Esophagus muscularis mucosa (tissue), 4 donors: ENCODE measurements around the gene IGFALS. TPM values are rescaled to one million over a fixed set of nuclear protein-coding genes. Genes with fewer than 3 reads are reported as not detected.

Source experiments
- DNase-seq: peaks from one replicate; pipeline ENCODE4 v3.0.0-alpha.2; 2017; ENCODE audit errors: extremely low spot score
- H3K27ac ChIP-seq, 4 donors: fragments of 200-600 bp; sonication (generic); replicated peaks in 1 of 4; 1 replicate in 3 of 4; 2 replicates in 1 of 4; pipeline ENCODE4 v1.5.1; 2016 to 2019; ENCODE audit warnings: mild to moderate bottlenecking in 1 of 4
- H3K27me3 ChIP-seq, 4 donors: fragments of 200-600 bp; sonication (generic); one replicate each; pipeline versions ENCODE4 v1.5.1 to v1.6.0; 2016 to 2019
- H3K36me3 ChIP-seq, 4 donors: fragments of 200-600 bp; sonication (generic); one replicate each; pipeline ENCODE4 v1.5.1; 2016 to 2019
- H3K4me1 ChIP-seq, 4 donors: fragments of 200-600 bp; sonication (generic); one replicate each; pipeline ENCODE4 v1.5.1; 2016 to 2019
- H3K4me3 ChIP-seq, 4 donors: fragments of 200-600 bp; sonication (generic); 1 replicate in 2 of 4; 2 replicates in 2 of 4; pipeline ENCODE4 v1.5.1; 2016 to 2019; ENCODE audit warnings: mild to moderate bottlenecking in 4 of 4, moderate library complexity in 1 of 4
- H3K9me3 ChIP-seq, 4 donors: fragments of 200-600 bp; sonication (generic); 1 replicate in 3 of 4; 2 replicates in 1 of 4; pipeline ENCODE4 v1.5.1; 2016 to 2019
- CTCF ChIP-seq, 3 experiments: fragments of 200-600 bp in 2 of 3; fragments of 450-650 bp in 1 of 3; sonication (generic) in 2 of 3; IDR thresholded peaks; one replicate each; pipeline ENCODE4 v1.5.1; 2017 to 2019; ENCODE audit warnings: antibody characterized with exemption in 3 of 3, mild to moderate bottlenecking in 2 of 3, moderate library complexity in 1 of 3
- EP300 ChIP-seq: sonication (generic); formaldehyde crosslinking; IDR thresholded peaks from one replicate; pipeline ENCODE4 v1.6.1; 2017; ENCODE audit warnings: antibody characterized with exemption
- POLR2A ChIP-seq: fragments of 450-650 bp; IDR thresholded peaks from one replicate; pipeline ENCODE4 v1.6.1; 2017; ENCODE audit warnings: antibody characterized with exemption, moderate library complexity, mild to moderate bottlenecking, low read depth
- POLR2AphosphoS5 ChIP-seq, 2 donors: sonication (generic); formaldehyde crosslinking; IDR thresholded peaks; one replicate each; pipeline ENCODE4 v1.6.1; 2017; ENCODE audit warnings: antibody characterized with exemption in 2 of 2
- WGBS: methylation state at CpG from one replicate; pipeline ENCODE4 v1.1.5; 2018; 5-methylcytosine and 5-hydroxymethylcytosine counted together
- intact Hi-C: fragments of 100-400 bp; cut with DNase I; formaldehyde crosslinking; loops from one replicate; pipeline ENCODE4 v1.15.1; 2023
- total RNA-seq, 4 donors: library from RNA; depleted of rRNA; stranded (reverse); fragments of >200 nt; gene quantifications; one replicate each; pipeline versions ENCODE4 v1.1.0 to v1.2.1, GENCODE V29; 2016

IGFALS gene
- total RNA-seq, 4 donors from 2014 or later = 0.45 to 0.75 TPM; not detected in 2

- Histone ChIP-seq H3K36me3 (peaks cover 47 to 100% (median 98%) of the 10 kb centered on the region in 4 donors), H3K4me3 (no peak overlapping the region), H3K4me1 (peaks cover 0 to 14% (median 9%) of the 10 kb centered on the region in 4 donors), H3K27me3 (no peaks in the 10 kb centered on the region), H3K9me3 (no peaks in the 10 kb centered on the region), H3K27ac (peak overlapping the region in 1 of 4 donors; percentile 39)
- intact Hi-C loops = no loop called here
- no peak for DNase-seq
- 71% methylated on average over 58 of the region's 81 CpGs for WGBS
- TF ChIP-seq CTCF (IDR thresholded peaks at IDR 0.05) (peak; percentile 6 to 45 (median 18)), EP300 (no peak)
Observed at GRCh38 chr16:1763521-1764511, 29.7 kb downstream of the IGFALS start.

- H3K4me1 ChIP-seq = peaks cover 0 to 10% (median 8%) of the 10 kb centered on the region in 4 donors
- no peak for TF ChIP-seq POLR2AphosphoS5 (IDR thresholded peaks at IDR 0.05)
- TF ChIP-seq POLR2A = no peak
- TF ChIP-seq EP300 = no peak
- no peak for TF ChIP-seq CTCF (IDR thresholded peaks at IDR 0.05)
- H3K9me3 ChIP-seq = no peaks in the 10 kb centered on the region
- peaks cover 44 to 100% (median 97%) of the 10 kb centered on the region in 4 donors for H3K36me3 ChIP-seq
- intact Hi-C loops = no loop called here
- WGBS = 77% methylated on average over 16 of the region's 24 CpGs
- H3K4me3 ChIP-seq = no peak overlapping the region
- DNase-seq = no peak
- H3K27me3 ChIP-seq = no peaks in the 10 kb centered on the region
- no peak overlapping the region for H3K27ac ChIP-seq
Observed at GRCh38 chr16:1762879-1763520, 30.5 kb downstream of the IGFALS start.

GRCh38 chr16:1762196-1762878, 31.2 kb downstream of the IGFALS start:
- WGBS = 94% methylated on average over 29 of the region's 30 CpGs
- TF ChIP-seq CTCF (IDR thresholded peaks at IDR 0.05) (no peak), POLR2A (no peak), POLR2AphosphoS5 (IDR thresholded peaks at IDR 0.05) (no peak), EP300 (no peak)
- intact Hi-C loops = no loop called here
- Histone ChIP-seq H3K9me3 (no peaks in the 10 kb centered on the region), H3K36me3 (peaks cover 38 to 100% (median 97%) of the 10 kb centered on the region in 4 donors), H3K27me3 (no peaks in the 10 kb centered on the region), H3K4me1 (peaks cover 0 to 10% (median 8%) of the 10 kb centered on the region in 4 donors), H3K27ac (no peak overlapping the region), H3K4me3 (no peak overlapping the region)
- DNase-seq = no peak

- H3K27me3 ChIP-seq = no peaks in the 10 kb centered on the region
- no peaks in the 10 kb centered on the region for H3K9me3 ChIP-seq
- WGBS = 86% methylated on average over 15 of the region's 15 CpGs
- intact Hi-C loops = no loop called here
- peaks cover 0 to 10% (median 8%) of the 10 kb centered on the region in 4 donors for H3K4me1 ChIP-seq
- DNase-seq = no peak
- H3K27ac ChIP-seq = no peak overlapping the region
- H3K4me3 ChIP-seq = no peak overlapping the region
- H3K36me3 ChIP-seq = peaks cover 33 to 100% (median 95%) of the 10 kb centered on the region in 4 donors
- TF ChIP-seq CTCF (IDR thresholded peaks at IDR 0.05) (no peak), EP300 (no peak), POLR2A (no peak)
Observed at GRCh38 chr16:1761751-1762150, 31.8 kb downstream of the IGFALS start.
